Gastroesophageal sphincter (tissue), 4 donors: ENCODE data around the gene CNTNAP2. TPM values are rescaled to one million over a fixed set of nuclear protein-coding genes. Genes with fewer than 3 reads are reported as not detected.

Experiments
- ATAC-seq: fragments of 150-250 bp; one replicate; pipeline ENCODE4 v1.9.1; 2016; ENCODE audit warnings: mild to moderate bottlenecking, moderate library complexity
- H3K27ac ChIP-seq, 4 donors: fragments of 200-600 bp; sonication (generic) in 3 of 4; 1 replicate in 3 of 4; 2 replicates in 1 of 4; pipeline ENCODE4 v1.5.1; 2016 to 2019
- H3K27me3 ChIP-seq: fragments of 200-600 bp; sonication (generic); one replicate; pipeline ENCODE4 v1.5.1; 2019
- H3K36me3 ChIP-seq, 2 donors: fragments of 200-600 bp; sonication (generic); one replicate each; pipeline ENCODE4 v1.5.1; 2019; ENCODE audit warnings: control low read depth in 1 of 2
- H3K4me1 ChIP-seq, 3 donors: fragments of 200-600 bp; sonication (generic); 1 replicate in 2 of 3; 2 replicates in 1 of 3; pipeline ENCODE4 v1.5.1; 2016 to 2019; ENCODE audit warnings: control low read depth in 2 of 3
- H3K4me3 ChIP-seq, 2 donors: fragments of 200-600 bp; sonication (generic); one replicate each; pipeline ENCODE4 v1.5.1; 2019; ENCODE audit warnings: mild to moderate bottlenecking in 1 of 2, moderate library complexity in 1 of 2
- H3K9me3 ChIP-seq, 3 donors: fragments of 200-600 bp; sonication (generic); one replicate each; pipeline ENCODE4 v1.5.1; 2017 to 2019; ENCODE audit warnings: control low read depth in 2 of 3
- EP300 ChIP-seq: sonication (generic); formaldehyde crosslinking; IDR thresholded peaks from one replicate; pipeline ENCODE4 v1.6.1; 2017; ENCODE audit warnings: antibody characterized with exemption, mild to moderate bottlenecking
- POLR2A ChIP-seq, 2 donors: fragments of 450-650 bp; IDR thresholded peaks; one replicate each; pipeline ENCODE4 v1.6.1; 2017; ENCODE audit warnings: antibody characterized with exemption in 2 of 2, mild to moderate bottlenecking in 2 of 2, moderate library complexity in 1 of 2
- POLR2AphosphoS5 ChIP-seq: sonication (generic); formaldehyde crosslinking; IDR thresholded peaks from one replicate; pipeline ENCODE4 v1.6.1; 2017; ENCODE audit warnings: antibody characterized with exemption
- WGBS, 2 donors: methylation state at CpG; one replicate each; pipeline ENCODE4 v1.1.5; 2018; ENCODE audit warnings: low coverage in 1 of 2; 5-methylcytosine and 5-hydroxymethylcytosine counted together
- total RNA-seq, 4 donors: library from RNA; depleted of rRNA; stranded (reverse); fragments of >200 nt; gene quantifications; one replicate each; pipeline ENCODE4 v1.1.0, GENCODE V29; 2016
- TF ChIP-seq, protein P1 (sequence below), 4 experiments: fragments of 200-600 bp in 2 of 4; fragments of 450-650 bp in 2 of 4; sonication (generic) in 1 of 4; IDR thresholded peaks; one replicate each; pipeline ENCODE4 v1.5.1; 2017 to 2019; ENCODE audit warnings: antibody characterized with exemption in 4 of 4, mild to moderate bottlenecking in 2 of 4, moderate library complexity in 2 of 4

CNTNAP2 gene
- total RNA-seq, 4 donors from 2014 or later, result 1.5 to 8.9 (median 3.2) TPM

DNA sequence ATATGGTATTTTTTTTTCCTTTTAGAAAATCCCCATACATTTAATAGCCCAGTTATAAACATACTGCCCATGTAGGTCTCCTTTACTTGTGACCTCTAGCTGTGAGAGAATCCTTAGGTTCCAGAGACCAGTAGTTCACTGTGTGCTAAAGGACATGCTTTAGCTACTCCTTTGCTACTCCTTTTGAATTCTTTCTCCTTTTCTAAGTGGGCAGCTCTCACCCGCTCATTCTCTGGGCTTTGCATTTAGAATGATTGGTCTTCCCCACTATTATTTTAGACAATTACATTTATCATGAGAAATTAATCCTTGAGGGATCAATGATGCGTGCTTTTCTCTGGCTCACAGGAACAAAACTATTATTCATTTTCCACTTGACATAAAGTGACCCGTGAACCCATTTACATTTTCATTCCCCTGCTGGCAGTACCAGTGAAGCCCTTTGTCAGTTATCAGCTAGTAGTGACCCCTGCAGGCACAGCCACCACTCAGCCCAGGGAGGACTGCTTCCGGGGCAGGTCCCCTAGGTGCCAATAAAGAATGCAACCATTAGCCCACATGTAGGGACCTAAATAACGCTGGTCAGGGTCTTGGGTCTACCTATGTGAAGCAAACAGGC lies 844.3 kb downstream of the CNTNAP2 start:
- no peak for ATAC-seq
- no peak for TF ChIP-seq POLR2A (IDR thresholded peaks at IDR 0.05)
- H3K27ac ChIP-seq, result no peak overlapping the region

DNA sequence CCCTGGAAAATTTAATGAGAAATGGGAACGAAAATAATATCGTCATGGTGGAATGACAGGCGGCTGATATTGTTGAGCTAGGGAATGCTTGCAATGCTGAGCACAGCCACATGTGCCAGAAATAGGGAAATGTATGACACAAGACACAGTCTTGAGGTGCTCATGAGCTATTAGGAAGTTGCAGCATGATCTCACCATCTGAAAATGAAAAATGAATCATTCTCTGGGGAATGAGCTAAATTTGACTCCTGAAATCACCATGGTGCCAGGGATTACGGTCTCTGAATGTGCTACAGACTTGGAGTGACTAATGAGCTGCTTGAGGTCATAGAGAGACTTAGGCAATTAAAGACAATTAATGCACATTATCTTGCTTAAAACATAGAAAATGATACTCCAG lies 845.0 kb downstream of the CNTNAP2 start:
- TF ChIP-seq, protein P1, sequence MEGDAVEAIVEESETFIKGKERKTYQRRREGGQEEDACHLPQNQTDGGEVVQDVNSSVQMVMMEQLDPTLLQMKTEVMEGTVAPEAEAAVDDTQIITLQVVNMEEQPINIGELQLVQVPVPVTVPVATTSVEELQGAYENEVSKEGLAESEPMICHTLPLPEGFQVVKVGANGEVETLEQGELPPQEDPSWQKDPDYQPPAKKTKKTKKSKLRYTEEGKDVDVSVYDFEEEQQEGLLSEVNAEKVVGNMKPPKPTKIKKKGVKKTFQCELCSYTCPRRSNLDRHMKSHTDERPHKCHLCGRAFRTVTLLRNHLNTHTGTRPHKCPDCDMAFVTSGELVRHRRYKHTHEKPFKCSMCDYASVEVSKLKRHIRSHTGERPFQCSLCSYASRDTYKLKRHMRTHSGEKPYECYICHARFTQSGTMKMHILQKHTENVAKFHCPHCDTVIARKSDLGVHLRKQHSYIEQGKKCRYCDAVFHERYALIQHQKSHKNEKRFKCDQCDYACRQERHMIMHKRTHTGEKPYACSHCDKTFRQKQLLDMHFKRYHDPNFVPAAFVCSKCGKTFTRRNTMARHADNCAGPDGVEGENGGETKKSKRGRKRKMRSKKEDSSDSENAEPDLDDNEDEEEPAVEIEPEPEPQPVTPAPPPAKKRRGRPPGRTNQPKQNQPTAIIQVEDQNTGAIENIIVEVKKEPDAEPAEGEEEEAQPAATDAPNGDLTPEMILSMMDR (IDR thresholded peaks at IDR 0.05), result no peak
- TF ChIP-seq POLR2A (IDR thresholded peaks at IDR 0.05) (no peak), POLR2AphosphoS5 (no peak), EP300 (no peak)
- Histone ChIP-seq H3K27me3 (no peaks in the 10 kb centered on the region), H3K9me3 (no peaks in the 10 kb centered on the region), H3K4me1 (no peaks in the 10 kb centered on the region), H3K4me3 (no peak overlapping the region), H3K36me3 (no peaks in the 10 kb centered on the region), H3K27ac (no peak overlapping the region)
- WGBS, 2 donors, result 30 to 34% methylated on average over 4 of the region's 4 CpGs
- ATAC-seq, result no peak

More for the DNA sequence above, 844.3 kb downstream of the CNTNAP2 start:
- WGBS, 2 donors, result 72 to 92% methylated on average over 4 to 5 of the region's 5 CpGs
- no peaks in the 10 kb centered on the region for H3K27me3 ChIP-seq
- no peaks in the 10 kb centered on the region for H3K9me3 ChIP-seq
- H3K4me3 ChIP-seq, result no peak overlapping the region
- H3K4me1 ChIP-seq, result no peaks in the 10 kb centered on the region
- H3K36me3 ChIP-seq, result no peaks in the 10 kb centered on the region

DNA sequence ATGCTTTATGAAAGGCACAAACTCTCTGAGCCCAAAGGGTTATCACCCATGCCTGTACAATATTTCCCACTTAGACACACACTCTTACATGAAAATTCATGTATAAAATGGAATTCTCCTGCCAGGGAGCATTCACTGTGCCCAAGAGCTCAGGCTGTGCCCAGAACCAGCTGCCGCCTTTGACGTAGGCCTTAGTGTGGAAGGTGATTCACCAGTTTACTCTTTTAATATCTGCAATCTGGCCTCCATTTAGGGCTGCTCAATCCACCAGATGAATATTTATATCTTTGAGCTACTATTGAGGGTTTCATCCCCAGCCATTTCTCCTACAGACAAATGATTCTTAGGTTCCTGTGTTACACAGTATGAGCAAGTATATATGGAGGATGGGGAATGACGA lies 849.7 kb downstream of the CNTNAP2 start:
- Histone ChIP-seq H3K27me3 (no peaks in the 10 kb centered on the region), H3K27ac (no peak overlapping the region), H3K4me3 (no peak overlapping the region), H3K36me3 (no peaks in the 10 kb centered on the region), H3K4me1 (no peaks in the 10 kb centered on the region), H3K9me3 (no peaks in the 10 kb centered on the region)
- 89 to 100% methylated on average over 1 to 3 of the region's 3 CpGs for WGBS, 2 donors
- no peak for TF ChIP-seq POLR2A (IDR thresholded peaks at IDR 0.05)
- no peak for TF ChIP-seq POLR2AphosphoS5
- TF ChIP-seq, protein P1 (IDR thresholded peaks at IDR 0.05), result no peak
- TF ChIP-seq EP300, result no peak
- no peak for ATAC-seq

DNA sequence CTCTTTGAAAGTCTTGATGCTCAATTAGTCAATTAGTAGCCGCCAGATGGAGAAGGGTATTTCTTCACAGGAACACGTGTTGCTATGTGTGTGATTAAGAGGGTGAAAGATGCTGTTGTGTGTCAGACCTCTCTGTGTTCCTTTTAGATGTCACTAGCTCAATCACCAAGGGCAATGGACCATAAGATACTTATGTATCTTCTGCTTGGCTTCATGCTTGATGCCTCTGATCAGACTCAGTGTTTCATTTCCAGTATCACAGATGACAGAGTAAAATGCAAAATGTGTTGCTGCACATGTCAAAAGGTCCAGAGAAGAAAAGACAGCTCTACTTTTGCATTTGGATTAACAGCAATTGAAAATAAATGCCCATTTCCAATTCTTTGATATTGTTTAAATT lies 865.9 kb downstream of the CNTNAP2 start:
- ATAC-seq, result no peak
- no peak for TF ChIP-seq POLR2A (IDR thresholded peaks at IDR 0.05)
- TF ChIP-seq, protein P1 (IDR thresholded peaks at IDR 0.05), result no peak
- no peak for TF ChIP-seq EP300
- TF ChIP-seq POLR2AphosphoS5, result no peak
- Histone ChIP-seq H3K9me3 (no peaks in the 10 kb centered on the region), H3K27me3 (no peaks in the 10 kb centered on the region), H3K36me3 (no peaks in the 10 kb centered on the region), H3K27ac (no peak overlapping the region), H3K4me3 (no peak overlapping the region), H3K4me1 (no peaks in the 10 kb centered on the region)
- 50 to 67% methylated on average over 1 to 2 of the region's 2 CpGs for WGBS, 2 donors

DNA sequence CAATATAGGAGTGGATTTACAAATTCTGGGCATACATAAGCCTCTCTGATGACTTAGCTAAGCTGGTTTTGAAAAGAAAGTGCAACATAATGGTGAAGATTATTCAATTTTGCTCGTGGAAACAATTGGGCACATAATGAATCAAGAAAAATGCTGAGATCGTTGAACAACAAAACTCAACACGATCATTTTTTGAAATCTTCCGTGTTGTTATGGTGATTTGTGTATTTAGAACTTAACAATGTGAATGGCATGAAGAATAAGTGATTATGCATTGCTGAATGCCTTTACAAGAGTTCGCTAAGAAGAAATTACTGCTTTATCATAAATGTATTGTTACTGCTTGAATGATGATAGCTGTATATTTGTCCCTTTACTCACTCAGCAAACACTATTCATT lies 875.0 kb downstream of the CNTNAP2 start:
- no peaks in the 10 kb centered on the region for H3K27me3 ChIP-seq
- TF ChIP-seq POLR2AphosphoS5, result no peak
- no peak for TF ChIP-seq EP300
- no peaks in the 10 kb centered on the region for H3K9me3 ChIP-seq
- 75 to 77% methylated on average over 5 of the region's 5 CpGs for WGBS, 2 donors
- no peak overlapping the region for H3K27ac ChIP-seq
- H3K4me1 ChIP-seq, result no peaks in the 10 kb centered on the region
- ATAC-seq, result no peak
- no peaks in the 10 kb centered on the region for H3K36me3 ChIP-seq
- no peak overlapping the region for H3K4me3 ChIP-seq

DNA sequence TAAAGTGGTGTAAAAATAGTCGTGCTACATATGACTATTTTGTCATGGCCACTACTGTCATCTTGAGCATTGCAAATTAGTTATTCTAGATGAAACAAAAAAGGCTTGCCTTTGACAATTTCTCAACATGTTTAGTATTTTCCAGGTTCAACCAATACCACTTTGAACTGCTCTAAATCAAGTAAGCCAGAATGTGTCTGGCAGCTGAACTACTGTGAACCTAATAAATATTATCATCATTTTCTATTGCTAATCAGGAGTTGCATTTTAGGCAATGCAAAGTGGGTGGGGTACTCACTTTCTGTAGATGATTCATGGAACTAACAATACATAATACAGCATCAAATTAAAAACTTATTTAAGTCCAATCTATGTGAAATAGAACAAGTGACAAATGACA lies 877.2 kb downstream of the CNTNAP2 start:
- Histone ChIP-seq H3K4me3 (no peak overlapping the region), H3K4me1 (no peaks in the 10 kb centered on the region), H3K27me3 (no peaks in the 10 kb centered on the region), H3K27ac (no peak overlapping the region), H3K9me3 (no peaks in the 10 kb centered on the region), H3K36me3 (no peaks in the 10 kb centered on the region)
- WGBS, 2 donors, result 95 to 100% methylated on average over 1 of the region's 1 CpG
- no peak for ATAC-seq
- TF ChIP-seq EP300, result no peak
- no peak for TF ChIP-seq POLR2AphosphoS5
- no peak for TF ChIP-seq POLR2A (IDR thresholded peaks at IDR 0.05)
- TF ChIP-seq, protein P1 (IDR thresholded peaks at IDR 0.05), result no peak
